K562 (cell line): Measurements from ENCODE around the gene ST3GAL5. TPM values are rescaled to one million over a fixed set of nuclear protein-coding genes. Genes with fewer than 3 reads are reported as not detected.

ENCODE experiments used
- CBX2 ChIP-seq: fragments of 200-600 bp; sonication (generic); IDR thresholded peaks from one replicate; pipeline ENCODE4 v1.6.1; 2012; ENCODE audit warnings: mild to moderate bottlenecking, low read length, inconsistent platforms; ENCODE audit not compliant: insufficient read depth, poor library complexity, severe bottlenecking
- CBX8 ChIP-seq: fragments of 200-600 bp; sonication (generic); IDR thresholded peaks from 2 replicates; pipeline ENCODE4 v1.6.1; 2012; ENCODE audit warnings: borderline replicate concordance, mixed run types, low read depth, mild to moderate bottlenecking, moderate library complexity, mixed read lengths, low read length, control low read depth, inconsistent platforms; ENCODE audit not compliant: poor library complexity, severe bottlenecking; ENCODE audit errors: extremely low read depth
- CHD1 ChIP-seq: fragments of 200-600 bp; sonication (generic); IDR thresholded peaks from one replicate; pipeline ENCODE4 v1.6.1; 2012; ENCODE audit warnings: mild to moderate bottlenecking, moderate library complexity, low read length, inconsistent platforms
- ELF2 ChIP-seq: fragments of 250-450 bp; sonication (Bioruptor Pico); IDR thresholded peaks from 2 replicates; pipeline ENCODE4 v1.5.0; 2021; ENCODE audit warnings: mild to moderate bottlenecking
- ELF4 ChIP-seq: fragments of 450-650 bp; formaldehyde crosslinking; IDR thresholded peaks from 2 replicates; pipeline ENCODE4 v1.4.0; 2022; ENCODE audit warnings: missing genetic modification characterization
- ESRRB ChIP-seq: fragments of 250-450 bp; sonication (Bioruptor Pico); IDR thresholded peaks from 2 replicates; pipeline ENCODE4 v1.5.0; 2020; ENCODE audit warnings: mild to moderate bottlenecking, moderate library complexity, borderline replicate concordance
- GABPB2 ChIP-seq: fragments of 250-450 bp; sonication (Bioruptor Pico); conservative IDR thresholded peaks from 2 replicates; pipeline ENCODE4 v1.5.1; 2021; ENCODE audit warnings: mild to moderate bottlenecking
- GTF2A2 ChIP-seq: IDR thresholded peaks from 2 replicates; pipeline ENCODE4 v1.6.1; 2016; ENCODE audit warnings: mild to moderate bottlenecking, missing genetic modification characterization, missing compliant biosample characterization
- HDAC3 ChIP-seq: fragments of 450-650 bp; IDR thresholded peaks from 2 replicates; pipeline ENCODE4 v1.6.1; 2018; ENCODE audit warnings: borderline replicate concordance, mild to moderate bottlenecking, moderate library complexity; ENCODE audit not compliant: partially characterized antibody
- KDM2B ChIP-seq: fragments of 250-450 bp; sonication (Bioruptor Pico); IDR thresholded peaks from 2 replicates; pipeline ENCODE4 v1.8.0; 2021; ENCODE audit warnings: mild to moderate bottlenecking, moderate library complexity
- LCOR ChIP-seq: sonication (generic); formaldehyde crosslinking; IDR thresholded peaks from 2 replicates; pipeline ENCODE4 v1.8.0; 2022; ENCODE audit warnings: mild to moderate bottlenecking, missing genetic modification reagents
- NFE2L1 ChIP-seq: fragments of 450-650 bp; IDR thresholded peaks from 2 replicates; pipeline ENCODE4 v1.6.1; 2016; ENCODE audit warnings: missing genetic modification characterization, low read depth, mild to moderate bottlenecking, missing compliant biosample characterization, moderate library complexity, borderline replicate concordance
- PCBP1 ChIP-seq: fragments of 200-400 bp; formaldehyde crosslinking; IDR thresholded peaks from 2 replicates; pipeline ENCODE4 v1.6.1; 2018; ENCODE audit warnings: mild to moderate bottlenecking, low read depth, low read length; ENCODE audit not compliant: poor library complexity, severe bottlenecking
- RFX5 ChIP-seq: IDR thresholded peaks from 2 replicates; pipeline ENCODE4 v1.6.1; 2011; ENCODE audit warnings: low read depth, mild to moderate bottlenecking, improper control_type of control experiment, low read length
- SAFB ChIP-seq: fragments of 200-400 bp; formaldehyde crosslinking; IDR thresholded peaks from 2 replicates; pipeline ENCODE4 v1.6.1; 2017; ENCODE audit warnings: low read depth, low read length, borderline replicate concordance
- SLC30A9 ChIP-seq: fragments of 250-450 bp; sonication (Bioruptor Pico); IDR thresholded peaks from 2 replicates; pipeline ENCODE4 v1.8.0; 2022; ENCODE audit warnings: mild to moderate bottlenecking, moderate library complexity
- SMAD1 ChIP-seq: fragments of 150-350 bp; IDR thresholded peaks from 2 replicates; pipeline ENCODE4 v1.6.1; 2014; ENCODE audit warnings: low read length, low read depth; ENCODE audit not compliant: partially characterized antibody
- STAG1 ChIP-seq: sonication (generic); formaldehyde crosslinking; IDR thresholded peaks from 2 replicates; pipeline ENCODE4 v1.5.0; 2020; ENCODE audit warnings: missing genetic modification reagents, borderline replicate concordance
- STAT5B ChIP-seq: fragments of 250-450 bp; sonication (Bioruptor Pico); IDR thresholded peaks from 2 replicates; pipeline ENCODE4 v1.8.0; 2021; ENCODE audit warnings: mild to moderate bottlenecking, inconsistent platforms
- TCF7L2 ChIP-seq: fragments of 150-350 bp; IDR thresholded peaks from 2 replicates; pipeline ENCODE4 v1.6.1; 2016; ENCODE audit warnings: low read depth, mild to moderate bottlenecking, low read length, moderate library complexity
- TEAD2 ChIP-seq: fragments of 450-650 bp; IDR thresholded peaks from 2 replicates; pipeline ENCODE4 v1.6.1; 2016; ENCODE audit warnings: missing genetic modification characterization, control low read depth, missing compliant biosample characterization
- TFAM ChIP-seq: fragments of 250-450 bp; sonication (Bioruptor Pico); conservative IDR thresholded peaks from 2 replicates; pipeline ENCODE4 v1.5.0; 2021; ENCODE audit warnings: mild to moderate bottlenecking, moderate library complexity
- THRAP3 ChIP-seq: fragments of 450-650 bp; IDR thresholded peaks from 2 replicates; pipeline ENCODE4 v1.6.1; 2016; ENCODE audit warnings: mild to moderate bottlenecking, inconsistent platforms, borderline replicate concordance
- YY1 ChIP-seq, 3 experiments: IDR thresholded peaks; 2 replicates each; pipeline ENCODE4 v1.6.1; 2011; ENCODE audit warnings: low read length in 2 of 3, mild to moderate bottlenecking in 2 of 3, moderate library complexity in 2 of 3, borderline replicate concordance in 1 of 3, control low read depth in 1 of 3, low read depth in 1 of 3; ENCODE audit not compliant: insufficient read depth in 3 of 3, insufficient replicate concordance in 2 of 3, control insufficient read depth in 1 of 3, insufficient read length in 1 of 3; ENCODE audit errors: extremely low read depth in 1 of 3
- ZBTB8A ChIP-seq: fragments of 450-650 bp; IDR thresholded peaks from 2 replicates; pipeline ENCODE4 v1.6.1; 2018; ENCODE audit warnings: mild to moderate bottlenecking, moderate library complexity; ENCODE audit not compliant: partially characterized antibody
- ZNF589 ChIP-seq: fragments of 200-800 bp; sonication (Bioruptor generic); IDR thresholded peaks from 2 replicates; pipeline ENCODE4 v1.6.1; 2016; ENCODE audit warnings: low read depth, missing genetic modification characterization, missing compliant biosample characterization
- polyA plus RNA-seq, 8 experiments: library from polyadenylated mRNA; depleted of rRNA in 4 of 8; stranded (reverse) in 5 of 8; unstranded in 3 of 8; fragments of >200 nt; fragmentation: Nextera tagmentation in 2 of 8; fragmentation: Illumina TruSeq in 1 of 8; extraction: Ambion mirVana in 2 of 8; extraction: Trizol in 1 of 8; gene quantifications; 2 replicates each; pipeline versions ENCODE4 v1.2.1 to v1.2.3, GENCODE V29; 2011 to 2014; ENCODE audit warnings: inconsistent platforms in 1 of 8, missing spikeins in 1 of 8
- total RNA-seq, 7 experiments: library from RNA; depleted of rRNA in 6 of 7; stranded (reverse); fragments of >200 nt in 6 of 7; fragmentation: Illumina TruSeq in 2 of 7; extraction: Trizol in 2 of 7; gene quantifications; 2 replicates each; pipeline versions ENCODE4 v1.2.1 to v1.2.3, GENCODE V29; 2011 to 2021; ENCODE audit warnings: low replicate concordance in 1 of 7
- TF ChIP-seq, protein P1 (sequence below): IDR thresholded peaks from 2 replicates; pipeline ENCODE4 v1.6.1; 2014; ENCODE audit warnings: antibody characterized with exemption

ST3GAL5 gene
- total and polyA plus RNA-seq, 9 of the 15 experiments (the other 6 are each of a cell fraction or from before 2014, with no cell fraction given) = 1.6 to 10.0 (median 4.2) TPM

DNA sequence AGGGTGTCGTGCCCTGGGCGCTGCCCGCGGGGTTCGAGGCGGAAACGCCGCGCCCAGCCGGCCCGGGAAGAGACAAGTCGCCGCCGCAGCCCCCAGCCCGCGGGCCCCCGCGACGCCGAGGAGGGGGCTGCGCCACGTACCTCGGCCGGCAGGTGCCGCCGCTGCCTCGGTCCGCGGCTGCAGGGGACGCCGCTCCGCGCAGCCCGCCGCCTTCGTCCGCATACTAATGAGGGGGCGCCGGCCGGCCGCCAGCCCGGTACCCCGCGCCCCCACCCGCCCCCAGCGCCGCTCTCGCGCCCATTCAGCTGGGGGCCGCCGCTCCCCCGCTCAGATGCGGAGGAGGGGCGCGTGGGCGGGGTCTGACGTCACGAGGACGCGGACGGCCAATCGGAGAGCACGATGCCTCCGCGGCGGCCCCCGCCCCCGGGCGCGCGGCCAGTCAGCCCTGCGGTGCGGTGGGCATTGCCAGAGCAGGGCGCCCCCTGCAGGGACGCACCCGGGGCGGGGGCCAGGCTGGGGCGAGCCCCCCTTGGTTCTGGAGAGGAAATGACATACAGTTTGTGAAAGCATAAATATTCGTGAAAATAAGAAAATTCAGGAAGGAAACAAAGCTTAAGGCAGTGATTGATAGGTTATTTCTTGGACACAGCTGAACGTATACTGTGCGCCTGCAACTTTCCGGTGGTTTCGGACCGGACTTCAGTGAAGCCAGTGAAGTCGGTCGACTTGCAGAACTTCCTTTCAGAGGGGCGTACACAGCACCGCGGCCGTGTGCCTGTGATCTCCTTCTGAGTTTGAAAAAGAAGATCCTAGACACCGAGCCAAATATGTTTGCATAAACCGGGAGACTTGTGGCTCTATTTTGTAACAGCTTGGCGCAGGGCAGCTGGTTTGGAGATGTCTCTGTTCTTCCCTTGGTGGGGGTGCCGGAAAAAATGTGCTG is at the start of gene ST3GAL5 (continued):
- TF ChIP-seq STAT5B (CRISPR knock-in tag) (no peak), THRAP3 (no peak), NFE2L1 (no peak), TCF7L2 (no peak), TFAM (CRISPR knock-in tag) (no peak), LCOR (no peak), KDM2B (CRISPR knock-in tag) (no peak), CBX2 (no peak), GTF2A2 (tag) (no peak), SLC30A9 (CRISPR knock-in tag) (no peak), CHD1 (no peak), PCBP1 (no peak), HDAC3 (no peak), GABPB2 (no peak), CBX8 (no peak), YY1 (IDR thresholded peaks at IDR 0.05; ENCODE audit: borderline replicate concordance in 1 of 3, control insufficient read depth in 1 of 3, extremely low read depth in 1 of 3, insufficient read depth in 3 of 3, insufficient read length in 1 of 3, insufficient replicate concordance in 2 of 3, low read depth in 1 of 3, low read length in 2 of 3) (peak in 2 of 3 experiments; percentile 22 to 42), ZBTB8A (no peak), ELF2 (0 out of 2 replicates have a peak, but pooled peaks have one; percentile 10), ESRRB (CRISPR knock-in tag) (no peak), ELF4 (CRISPR knock-in tag) (no peak), ZNF589 (peak; percentile 46; the same call in 1 of the 2 replicates), SMAD1 (no peak), TEAD2 (tag) (no peak), RFX5 (no peak), SAFB (no peak), STAG1 (no peak)
- TF ChIP-seq, protein P1, sequence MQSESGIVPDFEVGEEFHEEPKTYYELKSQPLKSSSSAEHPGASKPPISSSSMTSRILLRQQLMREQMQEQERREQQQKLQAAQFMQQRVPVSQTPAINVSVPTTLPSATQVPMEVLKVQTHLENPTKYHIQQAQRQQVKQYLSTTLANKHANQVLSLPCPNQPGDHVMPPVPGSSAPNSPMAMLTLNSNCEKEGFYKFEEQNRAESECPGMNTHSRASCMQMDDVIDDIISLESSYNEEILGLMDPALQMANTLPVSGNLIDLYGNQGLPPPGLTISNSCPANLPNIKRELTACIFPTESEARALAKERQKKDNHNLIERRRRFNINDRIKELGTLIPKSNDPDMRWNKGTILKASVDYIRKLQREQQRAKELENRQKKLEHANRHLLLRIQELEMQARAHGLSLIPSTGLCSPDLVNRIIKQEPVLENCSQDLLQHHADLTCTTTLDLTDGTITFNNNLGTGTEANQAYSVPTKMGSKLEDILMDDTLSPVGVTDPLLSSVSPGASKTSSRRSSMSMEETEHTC = no peak
